ENCODE measurements around the gene SCNN1A.

Gene SCNN1A

GRCh38 chr12:6380141-6381121, 5.1 kb upstream of the SCNN1A start:
- DNase-seq (ENCODE audit: low spot score), result no peak
- TF ChIP-seq, protein P1, sequence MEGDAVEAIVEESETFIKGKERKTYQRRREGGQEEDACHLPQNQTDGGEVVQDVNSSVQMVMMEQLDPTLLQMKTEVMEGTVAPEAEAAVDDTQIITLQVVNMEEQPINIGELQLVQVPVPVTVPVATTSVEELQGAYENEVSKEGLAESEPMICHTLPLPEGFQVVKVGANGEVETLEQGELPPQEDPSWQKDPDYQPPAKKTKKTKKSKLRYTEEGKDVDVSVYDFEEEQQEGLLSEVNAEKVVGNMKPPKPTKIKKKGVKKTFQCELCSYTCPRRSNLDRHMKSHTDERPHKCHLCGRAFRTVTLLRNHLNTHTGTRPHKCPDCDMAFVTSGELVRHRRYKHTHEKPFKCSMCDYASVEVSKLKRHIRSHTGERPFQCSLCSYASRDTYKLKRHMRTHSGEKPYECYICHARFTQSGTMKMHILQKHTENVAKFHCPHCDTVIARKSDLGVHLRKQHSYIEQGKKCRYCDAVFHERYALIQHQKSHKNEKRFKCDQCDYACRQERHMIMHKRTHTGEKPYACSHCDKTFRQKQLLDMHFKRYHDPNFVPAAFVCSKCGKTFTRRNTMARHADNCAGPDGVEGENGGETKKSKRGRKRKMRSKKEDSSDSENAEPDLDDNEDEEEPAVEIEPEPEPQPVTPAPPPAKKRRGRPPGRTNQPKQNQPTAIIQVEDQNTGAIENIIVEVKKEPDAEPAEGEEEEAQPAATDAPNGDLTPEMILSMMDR (IDR thresholded peaks at IDR 0.05; ENCODE audit: extremely low read depth, insufficient read depth, missing control alignments), result no peak
- in situ Hi-C loops (cut with MboI; ENCODE audit: low pct_unique_long_range_greater_than_20kb, low sequenced_read_pairs, unreplicated experiment), result no loop called here

DNA sequence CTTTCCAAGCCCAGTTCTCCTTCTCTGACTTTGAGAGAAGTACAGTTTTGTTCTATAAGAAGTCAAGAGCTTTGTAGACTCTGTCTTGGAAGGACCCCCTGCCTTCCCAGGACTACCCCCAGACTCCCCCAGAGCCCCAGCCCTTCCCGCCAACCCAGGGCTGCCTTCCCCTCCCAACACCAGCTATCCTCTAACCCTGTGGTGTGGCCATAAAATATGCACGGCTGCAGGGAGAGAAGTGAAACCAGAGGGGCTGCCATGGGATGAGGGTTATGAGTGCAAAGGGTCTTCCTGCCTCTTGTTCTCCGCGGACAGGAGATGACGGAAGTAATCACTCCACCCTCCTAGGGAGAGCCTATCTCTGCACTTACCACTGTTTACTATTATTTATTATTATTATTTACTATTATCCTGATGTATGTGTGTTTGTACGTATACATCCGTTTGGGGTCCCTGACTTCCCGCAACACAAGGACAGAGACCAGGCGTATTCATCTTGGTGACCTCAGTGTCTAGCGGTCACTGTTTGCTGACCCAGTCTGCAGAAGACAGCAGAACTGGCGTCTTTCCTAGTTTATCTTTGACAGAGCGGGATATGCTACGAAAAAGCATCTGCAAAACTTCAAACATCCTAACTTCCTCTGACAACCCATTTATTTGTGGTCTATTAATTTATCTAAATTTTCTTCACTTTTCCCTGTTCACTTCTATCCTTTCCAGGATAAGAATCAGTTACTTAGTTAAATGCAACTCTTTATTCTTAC, 3.5 kb upstream of the SCNN1A start:
- TF ChIP-seq, protein P1 (IDR thresholded peaks at IDR 0.05; ENCODE audit: extremely low read depth, insufficient read depth, missing control alignments), result no peak
- no peak for DNase-seq (ENCODE audit: low spot score)
- in situ Hi-C loops (cut with MboI; ENCODE audit: low pct_unique_long_range_greater_than_20kb, low sequenced_read_pairs, unreplicated experiment), result no loop called here

GRCh38 chr12:6377667-6377994, 2.3 kb upstream of the SCNN1A start:
- in situ Hi-C loops (cut with MboI; ENCODE audit: low pct_unique_long_range_greater_than_20kb, low sequenced_read_pairs, unreplicated experiment), result no loop called here
- TF ChIP-seq, protein P1 (IDR thresholded peaks at IDR 0.05; ENCODE audit: extremely low read depth, insufficient read depth, missing control alignments), result no peak
- DNase-seq (ENCODE audit: low spot score), result no peak

DNA sequence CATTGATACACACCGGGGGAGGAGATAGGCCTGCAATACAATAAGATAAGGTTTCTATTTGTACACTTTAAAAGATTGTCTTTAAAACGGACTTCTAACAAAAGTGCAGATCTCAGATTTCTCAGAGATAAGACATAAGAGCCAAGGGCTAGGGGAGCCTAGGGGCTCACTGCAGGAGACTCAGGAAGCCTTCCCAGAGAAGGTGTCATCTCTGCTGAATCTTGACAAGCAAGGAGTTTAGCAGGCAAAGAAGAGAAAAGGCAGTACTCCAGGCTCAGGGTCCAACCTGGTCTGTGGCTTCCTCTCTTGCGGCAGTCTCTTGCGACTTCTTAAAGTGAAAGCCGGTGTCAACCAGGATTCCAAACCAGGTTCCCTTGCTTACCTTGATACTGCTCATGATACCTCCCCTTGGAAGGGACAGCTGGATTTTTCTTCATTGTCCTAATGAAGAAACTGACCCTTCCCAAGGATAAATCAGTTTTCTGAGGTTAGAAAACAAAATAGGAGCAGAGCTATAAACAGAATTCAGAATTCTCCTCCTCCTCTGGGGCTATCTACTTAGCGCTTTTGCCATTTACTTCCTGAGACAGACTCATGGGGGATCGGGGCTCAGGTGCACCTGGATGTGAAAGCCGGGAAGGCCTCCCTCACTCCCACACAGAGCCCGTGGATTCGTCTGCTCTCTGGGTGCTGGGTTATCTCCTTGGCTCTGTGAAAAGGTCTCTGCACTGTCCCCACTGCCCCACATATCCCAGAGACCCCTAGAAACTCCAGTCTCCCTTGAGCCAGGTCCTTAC, 1.7 kb upstream of the SCNN1A start:
- in situ Hi-C loops (cut with MboI; ENCODE audit: low pct_unique_long_range_greater_than_20kb, low sequenced_read_pairs, unreplicated experiment), result no loop called here
- no peak for DNase-seq (ENCODE audit: low spot score)
- TF ChIP-seq, protein P1 (IDR thresholded peaks at IDR 0.05; ENCODE audit: extremely low read depth, insufficient read depth, missing control alignments), result no peak

DNA sequence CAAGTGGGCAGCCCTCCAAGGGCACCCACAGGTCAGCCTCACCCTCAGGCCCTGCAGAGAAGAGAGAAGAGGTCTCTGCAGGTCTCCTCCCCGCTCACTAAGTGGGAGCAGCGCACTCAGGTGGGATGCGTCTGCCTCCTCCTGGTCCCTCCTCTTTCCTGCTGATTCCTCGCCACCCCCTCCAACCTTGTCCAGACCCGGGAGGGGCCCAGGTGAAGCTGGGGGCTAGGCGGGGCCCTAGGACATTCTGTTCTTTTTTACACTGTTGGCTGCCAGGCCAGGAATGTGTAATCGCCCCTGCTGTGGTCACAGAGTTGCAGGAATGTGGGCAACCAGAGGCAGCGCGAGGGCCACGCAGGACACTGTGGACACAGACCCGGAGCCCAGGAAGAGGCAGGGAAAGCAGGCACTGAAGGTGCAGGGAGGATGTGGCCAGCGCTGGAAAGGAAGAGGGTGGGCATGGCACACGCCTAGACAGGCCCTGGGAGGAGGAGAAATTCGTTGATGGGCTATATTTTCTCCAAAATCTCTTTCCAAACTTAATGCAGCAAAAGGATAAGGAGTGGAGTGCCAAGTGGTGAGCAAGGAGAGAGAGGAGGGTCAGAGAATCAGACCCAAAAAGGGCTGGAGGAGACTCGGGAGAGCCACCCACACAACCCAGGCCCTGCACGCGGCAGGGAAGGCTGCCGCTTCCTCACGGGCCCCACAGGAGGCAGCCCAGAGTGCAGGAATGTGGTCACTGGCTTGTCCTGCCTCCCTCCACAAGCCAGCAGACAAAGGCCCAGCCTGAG, 911 bp upstream of the SCNN1A start:
- TF ChIP-seq, protein P1 (IDR thresholded peaks at IDR 0.05; ENCODE audit: extremely low read depth, insufficient read depth, missing control alignments), result no peak
- DNase-seq (ENCODE audit: low spot score), result no peak
- in situ Hi-C loops (cut with MboI; ENCODE audit: low pct_unique_long_range_greater_than_20kb, low sequenced_read_pairs, unreplicated experiment), result no loop called here

All from GM13977 (cell line).